ENCODE measurements around the gene MFSD2B.
"Not testable (repeated sequence)": the region's sequence is repeated elsewhere in the genome, so short reads cannot be mapped to it uniquely, and the experiment has no call there.

MFSD2B gene

GRCh38 chr2:24009680-24010476, at the start of gene MFSD2B:
MFSD2B (plus strand) TSS chr2:24010085; CDS start chr2:24010097, 12 bp downstream.
- DNase-seq: no peak

- DNase-seq: no peak
These were observed 42.0 kb upstream of the MFSD2B start for GRCh38 chr2:23967846-23968245.

GRCh38 chr2:23976883-23977282, 33.0 kb upstream of the MFSD2B start:
- DNase-seq: no peak

GRCh38 chr2:23988371-23988770, 21.5 kb upstream of the MFSD2B start:
- peak; percentile 25 for DNase-seq

- no peak for DNase-seq
These were observed 17.0 kb upstream of the MFSD2B start for GRCh38 chr2:23992931-23993330.

- DNase-seq: no peak
These were observed 16.1 kb upstream of the MFSD2B start for GRCh38 chr2:23993736-23994269.

- no peak for DNase-seq
These were observed 15.3 kb upstream of the MFSD2B start for GRCh38 chr2:23994567-23994966.

- no peak for DNase-seq
These were observed 2.2 kb upstream of the MFSD2B start for GRCh38 chr2:24007693-24008092.

- DNase-seq: no peak
These were observed 1.1 kb upstream of the MFSD2B start for GRCh38 chr2:24008672-24009366.

- no peak for DNase-seq
These were observed 562 bp upstream of the MFSD2B start for GRCh38 chr2:24009367-24009679.

- DNase-seq: no peak
These were observed 778 bp downstream of the MFSD2B start for GRCh38 chr2:24010477-24011249.

GRCh38 chr2:24011250-24012104, 1.6 kb downstream of the MFSD2B start:
- DNase-seq: no peak

GRCh38 chr2:24012521-24013188, 2.8 kb downstream of the MFSD2B start:
- DNase-seq: no peak

GRCh38 chr2:24014902-24015301, 5.0 kb downstream of the MFSD2B start:
- not testable (repeated sequence) for DNase-seq

GRCh38 chr2:24015562-24016375, 5.9 kb downstream of the MFSD2B start:
- no peak for DNase-seq

GRCh38 chr2:24016376-24016761, 6.5 kb downstream of the MFSD2B start:
- no peak for DNase-seq

- no peak for DNase-seq
These were observed 7.2 kb downstream of the MFSD2B start for GRCh38 chr2:24016853-24017703.

- DNase-seq: no peak
These were observed 7.8 kb downstream of the MFSD2B start for GRCh38 chr2:24017711-24018110.

GRCh38 chr2:24018241-24018640, 8.4 kb downstream of the MFSD2B start:
- no peak for DNase-seq

- DNase-seq: no peak
These were observed 9.8 kb downstream of the MFSD2B start for GRCh38 chr2:24019729-24020128.

All from activated CD4-positive, alpha-beta T cell treated with anti-CD3 and anti-CD28 coated beads, Interleukin-2, amount 50 U/mL, for 16 hours (primary cell).